NCI-H2171 (cell line): ENCODE measurements around the gene CELF4.

Source experiments
- DNase-seq: peaks from one replicate; lab custom pipeline; 2025; lab: John Stamatoyannopoulos, UW

Gene CELF4

DNA sequence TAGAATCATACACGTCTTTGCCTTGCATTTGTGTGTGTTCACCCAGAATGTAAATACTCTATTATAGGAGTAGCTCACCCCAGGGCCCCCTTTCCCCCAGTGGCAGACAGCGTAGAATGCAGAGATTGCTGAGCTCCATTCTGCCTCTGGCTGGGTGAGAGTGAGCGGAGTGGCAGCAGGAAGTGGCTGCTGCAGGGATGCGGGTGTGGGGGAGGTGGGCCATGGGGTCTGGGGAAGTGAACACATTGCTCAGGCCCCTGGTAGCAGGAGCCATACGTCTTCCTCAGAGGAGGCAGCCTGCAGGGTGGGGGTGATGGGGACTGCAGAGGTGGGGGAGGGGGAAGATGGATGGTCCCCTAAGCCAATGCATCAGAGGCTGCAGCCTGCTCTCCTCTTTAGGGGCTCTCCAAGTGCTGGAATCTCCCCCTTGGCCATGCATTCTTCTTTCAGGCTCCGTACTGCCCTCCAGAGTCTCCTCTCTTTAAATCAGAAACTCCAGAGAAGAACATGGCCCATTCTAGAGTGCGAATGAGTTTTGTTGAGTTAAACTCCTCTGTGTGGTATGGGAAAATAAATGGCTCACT is 72.2 kb downstream of the CELF4 start:
- DNase-seq = no peak

DNA sequence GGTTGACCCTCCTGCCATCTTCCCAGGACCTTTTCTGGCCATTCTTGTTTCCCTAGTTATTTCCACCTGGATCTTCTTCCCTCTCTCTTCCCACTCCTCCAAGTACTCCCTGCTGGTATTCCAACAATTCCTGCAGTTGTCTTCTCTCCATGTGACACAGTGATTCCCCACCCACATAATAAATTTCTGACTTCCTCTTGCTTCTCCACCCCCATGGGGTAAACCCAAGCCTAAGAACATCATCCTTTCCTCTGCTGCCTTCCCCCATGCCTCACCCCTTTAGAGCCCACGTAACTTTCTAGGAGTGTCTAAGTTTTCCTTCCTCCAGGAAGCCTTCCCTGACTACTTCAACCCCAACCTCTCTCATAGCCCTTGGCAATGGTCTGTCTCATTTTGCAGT is 72.6 kb downstream of the CELF4 start:
- no peak for DNase-seq

DNA sequence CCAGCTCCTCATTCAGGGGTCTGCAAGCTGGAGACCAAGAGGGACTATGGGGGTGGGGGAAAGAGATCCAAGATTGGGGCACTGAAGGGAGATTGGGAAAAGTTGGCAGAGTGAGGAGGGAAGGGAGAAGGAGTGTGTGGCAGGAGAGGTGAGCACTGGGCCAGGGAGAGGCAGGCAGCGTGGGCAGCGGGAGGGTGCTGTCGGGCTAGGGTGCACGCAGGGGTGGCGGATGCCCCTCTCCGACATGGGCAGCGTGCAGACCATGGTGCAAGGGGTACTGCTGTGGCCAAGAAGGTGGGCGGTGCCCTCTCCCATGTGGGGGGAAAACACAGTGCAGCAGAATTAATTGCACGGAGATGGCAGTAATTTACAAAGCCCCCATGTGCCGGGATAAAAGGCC is 74.1 kb downstream of the CELF4 start:
- DNase-seq = no peak

GRCh38 chr18:37489998-37490397 is 75.6 kb downstream of the CELF4 start:
- DNase-seq = no peak

DNA sequence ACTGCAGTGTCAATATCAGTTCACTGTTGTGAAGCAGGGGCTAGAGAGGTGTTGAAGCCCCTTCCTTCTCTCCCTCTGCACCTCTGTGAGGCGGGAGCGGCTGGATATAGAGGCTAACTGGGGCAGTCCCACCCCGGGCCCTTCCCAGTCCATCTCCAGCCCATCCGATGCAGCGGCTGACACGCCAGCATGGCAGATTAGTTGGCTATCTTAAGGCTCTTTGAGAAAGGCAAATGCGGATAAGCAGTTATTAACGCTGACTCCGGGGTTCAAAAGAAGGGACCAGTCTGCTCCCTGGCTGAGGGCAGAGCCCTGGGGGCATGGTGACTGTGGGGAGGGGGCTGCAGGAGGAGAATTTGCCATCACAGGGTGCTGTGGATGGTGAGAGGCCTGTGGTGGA is 76.6 kb downstream of the CELF4 start:
- no peak for DNase-seq

- DNase-seq = no peak
Observed at GRCh38 chr18:37487400-37487867, 78.2 kb downstream of the CELF4 start.

DNA sequence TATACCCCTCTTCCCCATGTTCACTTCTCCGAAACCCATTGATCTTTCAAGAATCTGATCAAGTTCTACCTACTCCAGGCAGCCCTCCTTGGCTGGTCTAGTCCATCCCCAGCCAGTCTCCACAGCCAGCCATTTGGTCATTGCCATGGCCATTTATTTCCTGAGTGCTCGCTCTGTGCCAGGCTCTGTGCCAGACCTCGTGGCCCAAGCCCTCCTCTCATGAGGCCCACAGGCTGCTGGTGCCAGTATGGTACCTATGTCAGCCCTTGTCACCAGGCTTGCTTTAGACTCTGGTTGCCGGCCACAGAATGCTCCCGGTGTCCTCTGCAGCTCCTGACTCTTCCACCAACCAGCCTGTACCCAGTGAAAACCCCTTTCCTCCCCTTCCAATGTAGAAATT is 78.8 kb downstream of the CELF4 start:
- DNase-seq = no peak

DNA sequence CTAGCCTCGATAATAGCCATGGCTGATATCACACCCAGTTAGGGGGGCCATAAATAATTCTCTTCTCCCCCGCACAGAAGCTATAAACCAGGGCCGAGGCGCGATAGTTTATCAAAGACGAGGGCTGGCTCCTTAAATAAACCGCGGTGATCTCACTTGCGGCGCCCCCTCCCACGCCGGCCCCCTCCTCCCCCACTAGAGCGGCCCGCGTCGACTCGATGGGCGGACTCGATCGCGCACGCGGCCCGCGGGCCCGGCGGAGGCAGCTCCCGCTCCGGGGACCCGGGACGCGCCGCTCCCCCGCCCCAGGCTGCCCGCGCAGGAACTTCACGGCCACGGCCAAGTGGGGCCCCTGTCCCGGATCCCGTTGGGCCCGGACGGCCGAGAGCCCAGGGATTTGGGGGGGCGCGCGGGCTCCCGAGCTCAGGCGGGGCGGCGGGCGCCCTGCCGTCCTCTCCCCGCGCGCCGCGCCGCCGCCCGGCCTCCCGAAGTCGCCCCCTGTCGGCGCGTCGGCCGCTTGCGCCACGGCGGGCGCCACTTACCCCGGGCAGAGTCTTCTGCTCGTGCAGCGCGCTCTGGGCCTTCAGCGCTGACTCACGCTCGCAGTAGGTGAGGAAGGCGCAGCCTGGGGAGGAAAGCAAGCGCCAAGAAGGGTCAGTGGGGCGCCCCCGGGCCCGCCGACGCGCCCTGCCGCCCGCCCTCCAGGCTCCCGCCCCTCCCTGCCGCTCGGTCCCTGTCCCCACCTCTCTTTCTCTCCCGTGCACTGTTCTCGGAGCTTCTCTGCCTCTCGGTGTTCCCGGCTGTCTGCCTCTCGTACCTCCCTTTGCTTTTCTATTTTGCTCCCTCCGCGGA is 80.4 kb downstream of the CELF4 start:
- DNase-seq = no peak

DNA sequence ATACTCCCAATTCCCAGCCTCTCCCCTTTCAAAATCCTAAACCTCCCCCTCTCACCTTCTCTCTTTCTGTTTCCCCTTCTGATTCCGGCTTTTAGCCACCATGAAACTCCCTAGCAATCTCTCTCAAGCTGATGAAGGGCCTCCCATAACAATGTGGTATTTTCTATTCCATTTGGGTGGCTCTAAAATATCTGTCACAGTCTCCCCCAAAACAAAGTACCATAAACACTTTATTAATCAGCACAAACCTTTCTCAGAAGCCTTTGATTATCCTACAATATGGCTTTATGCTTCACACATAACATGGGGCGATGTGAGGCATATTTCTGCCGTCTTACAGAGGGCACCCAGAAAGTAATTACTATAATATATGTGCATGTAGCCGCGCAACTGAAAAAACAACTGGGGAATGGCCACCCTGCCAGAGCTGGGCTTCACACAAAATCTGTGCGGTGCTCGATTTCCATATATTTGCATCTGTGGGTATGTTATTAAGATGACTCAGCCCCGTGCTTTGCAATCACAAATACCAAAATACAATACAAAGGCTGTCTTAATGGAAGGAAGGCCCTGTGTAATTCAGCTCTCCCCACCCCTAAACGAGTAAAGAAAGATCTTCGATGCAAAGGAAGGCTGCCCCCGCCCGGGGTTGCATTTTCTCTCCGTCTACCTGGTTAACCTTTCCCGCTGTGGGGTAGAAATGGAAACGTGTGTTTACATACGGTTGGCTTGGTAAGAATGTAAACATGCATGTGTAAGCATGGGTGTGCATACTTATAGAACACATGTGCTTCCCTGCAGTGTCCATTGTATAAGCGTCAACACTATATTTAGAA is 81.4 kb downstream of the CELF4 start:
- DNase-seq = no peak

DNA sequence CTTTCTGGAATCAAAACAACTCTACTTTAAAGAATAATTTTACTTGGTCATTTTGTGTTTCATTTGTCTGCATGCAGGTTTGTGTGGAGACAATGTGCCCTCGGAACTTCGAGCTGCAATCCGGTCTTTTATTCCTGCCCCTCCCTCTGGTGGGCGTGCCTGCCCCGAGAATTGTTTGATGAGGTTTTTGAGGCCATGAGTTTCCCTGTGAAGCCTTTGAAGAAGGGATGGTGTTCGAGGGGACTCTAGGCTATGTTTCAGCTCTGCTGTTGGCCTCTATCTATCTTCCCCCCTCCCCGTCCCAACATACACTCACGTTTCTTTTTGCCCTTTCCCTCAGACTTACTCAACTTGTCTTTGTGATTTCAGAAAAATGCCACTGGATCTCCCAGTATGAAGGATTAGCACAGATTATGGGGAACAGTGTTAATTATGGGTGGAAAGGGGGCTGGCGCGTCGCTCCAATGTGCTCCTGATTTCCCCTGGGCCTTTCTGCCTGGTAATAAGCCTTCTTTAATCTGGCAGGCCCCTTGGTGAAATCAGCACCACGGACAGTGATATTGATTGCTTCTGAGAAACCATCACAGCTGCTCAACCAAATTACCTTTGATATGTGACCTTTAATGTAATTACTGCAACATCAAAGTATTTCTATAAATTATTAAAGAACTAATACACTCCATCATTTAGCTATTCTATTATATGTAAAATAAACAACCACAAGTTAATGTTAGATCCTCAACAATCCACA is 82.2 kb downstream of the CELF4 start:
- no peak for DNase-seq

DNA sequence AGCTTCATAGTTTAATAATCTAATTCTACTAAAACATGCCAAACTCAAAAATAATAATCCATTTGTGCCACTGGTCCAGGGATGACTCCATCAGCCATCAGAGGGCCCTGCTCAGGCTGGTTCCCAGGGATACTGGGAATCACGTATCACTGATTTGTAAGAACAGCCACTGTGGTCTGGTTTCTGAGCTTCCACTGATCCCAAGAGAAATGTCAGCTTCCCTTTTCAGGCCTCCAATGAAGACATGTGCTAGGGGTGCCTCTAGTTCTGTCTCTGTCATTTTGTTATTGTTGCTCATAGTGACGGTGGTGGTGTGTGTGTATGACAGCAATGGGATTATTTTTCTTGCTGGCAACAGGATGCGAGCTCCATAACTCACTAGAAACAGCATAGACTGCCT is 83.2 kb downstream of the CELF4 start:
- no peak for DNase-seq

- no peak for DNase-seq
Observed at GRCh38 chr18:37482002-37482401, 83.6 kb downstream of the CELF4 start.

DNA sequence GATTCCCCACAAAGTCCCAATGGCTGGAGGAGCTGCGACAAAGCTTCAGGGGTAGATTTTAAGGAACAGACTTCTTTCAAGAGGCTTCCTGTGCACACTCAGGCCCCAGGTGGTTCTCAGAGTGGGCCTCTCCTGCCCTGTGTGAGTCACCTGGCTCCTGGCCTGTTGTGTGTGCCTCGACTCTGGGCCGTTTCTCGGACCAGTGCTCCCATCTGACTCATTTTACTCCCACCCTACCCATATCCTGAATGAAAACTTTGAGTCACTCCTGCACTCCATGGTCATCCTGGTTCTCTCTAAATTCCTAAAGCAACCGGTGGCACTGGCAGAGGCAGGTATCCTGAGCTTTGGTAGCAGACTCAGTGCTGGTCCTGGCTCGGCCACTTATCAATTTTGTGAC is 84.1 kb downstream of the CELF4 start:
- DNase-seq = no peak

GRCh38 chr18:37481072-37481471 is 84.5 kb downstream of the CELF4 start:
- DNase-seq = no peak

GRCh38 chr18:37476611-37477295 is 88.8 kb downstream of the CELF4 start:
- DNase-seq = no peak

GRCh38 chr18:37476182-37476581 is 89.4 kb downstream of the CELF4 start:
- no peak for DNase-seq

GRCh38 chr18:37473195-37473840 is 92.3 kb downstream of the CELF4 start:
- DNase-seq = no peak

DNA sequence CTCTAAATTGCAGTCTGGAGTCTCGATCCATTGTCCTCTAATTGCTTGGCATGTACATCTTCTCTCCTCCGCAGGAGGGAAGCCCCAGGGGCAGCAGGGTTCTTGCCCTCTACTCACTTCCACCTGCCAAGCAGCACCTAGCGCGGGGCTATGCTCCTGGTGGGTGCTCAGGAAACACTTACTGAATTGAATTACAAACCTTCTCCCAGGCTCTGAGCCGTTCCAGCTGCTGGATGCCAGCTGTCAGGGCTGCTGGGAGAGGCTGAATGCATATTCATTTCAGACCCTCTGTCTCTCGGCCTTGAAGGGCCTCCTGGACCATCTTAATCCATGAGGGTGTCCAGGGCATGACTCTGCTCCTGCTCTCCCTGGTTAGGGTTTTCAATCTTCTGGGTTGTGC is 94.0 kb downstream of the CELF4 start:
- peak; percentile 54 for DNase-seq

DNA sequence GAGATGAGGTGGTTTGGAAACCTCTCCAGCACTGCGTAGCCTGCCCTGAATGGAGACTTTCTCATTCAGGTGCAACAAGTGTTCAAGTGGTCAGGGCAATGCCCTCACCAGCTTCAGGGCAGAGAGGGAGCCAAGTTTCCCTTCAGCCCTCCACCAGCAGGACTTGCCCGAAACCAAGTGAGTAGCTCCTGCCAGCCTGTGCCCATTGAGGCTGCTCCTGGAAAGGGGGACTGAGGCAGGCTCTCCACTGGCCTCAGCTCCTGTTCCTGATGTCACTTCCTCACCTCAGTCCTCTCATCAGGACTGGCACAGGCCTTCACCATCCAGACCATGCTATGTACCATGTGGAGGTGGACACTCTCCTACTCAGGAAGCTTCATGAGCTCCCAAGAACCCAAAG is 94.6 kb downstream of the CELF4 start:
- no peak for DNase-seq

DNA sequence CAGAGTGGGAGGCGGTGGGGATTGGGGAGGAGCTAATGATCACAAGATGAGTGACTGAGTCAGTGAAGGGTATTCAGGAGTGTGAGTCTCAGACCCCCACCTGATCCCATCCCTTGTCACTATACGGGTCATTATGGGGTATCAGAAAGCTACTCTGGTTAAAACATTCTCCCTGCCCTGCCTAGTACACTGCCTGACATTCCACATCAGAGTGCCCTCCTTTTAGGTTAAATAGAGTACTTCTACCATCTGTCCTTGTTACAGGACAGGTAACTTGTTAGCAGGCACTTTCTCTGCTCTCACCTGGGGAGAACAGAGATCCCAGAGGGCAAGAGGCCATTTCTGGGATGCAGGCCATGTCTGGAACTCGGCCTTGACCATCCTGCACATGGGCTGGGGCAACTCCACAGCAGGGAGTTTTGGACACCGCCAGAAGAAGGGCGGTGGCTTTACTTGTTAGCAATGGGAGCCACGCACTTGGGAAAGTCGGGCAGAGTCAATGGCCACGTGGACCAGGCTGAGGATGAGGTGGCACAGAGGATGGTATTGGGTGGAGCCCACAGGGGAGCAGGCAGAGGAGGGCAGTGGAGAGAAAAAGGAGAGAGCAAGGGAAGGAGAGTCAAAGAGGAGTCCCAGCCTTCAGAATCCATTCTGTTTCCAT is 98.5 kb downstream of the CELF4 start:
- DNase-seq = no peak
